HG03060 (cell line): ENCODE data around the gene OTUD4.

Experiments used
- ATAC-seq: cut with Tn5 transposase; IDR thresholded peaks from one replicate; pipeline ENCODE4 v1.9.1; 2021; ENCODE audit warnings: low read depth, moderate number of reproducible peaks; ENCODE audit not compliant: unreplicated experiment

Gene OTUD4

DNA sequence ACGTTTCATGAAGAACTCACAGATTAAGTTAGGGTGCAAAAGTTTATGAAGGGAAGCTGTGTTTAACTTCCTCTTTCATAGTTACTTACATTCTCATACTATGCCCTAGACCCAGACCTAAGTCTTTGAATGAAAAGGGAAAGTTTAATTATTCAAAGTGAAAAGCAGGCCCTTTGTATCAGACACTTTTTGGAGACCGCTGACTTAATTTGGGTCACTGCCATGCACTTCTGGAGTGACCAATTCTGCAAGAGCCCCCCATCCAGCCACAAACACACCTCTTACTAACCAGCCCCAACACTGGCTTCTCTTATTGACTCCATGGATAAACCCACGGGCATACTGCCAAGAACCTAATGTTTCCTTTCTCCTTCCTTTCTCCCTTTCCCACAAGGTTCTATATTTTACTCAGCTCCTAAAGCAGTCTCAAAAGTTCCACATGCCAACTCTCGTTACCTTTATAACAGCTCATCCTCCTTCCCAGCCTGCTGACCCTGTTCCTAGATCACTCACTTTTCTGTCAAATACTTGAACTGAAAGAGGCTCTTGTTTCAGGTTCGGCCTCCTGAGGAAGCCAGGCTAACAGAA lies 47.8 kb downstream of the OTUD4 start:
- ATAC-seq: peak; percentile 82

DNA sequence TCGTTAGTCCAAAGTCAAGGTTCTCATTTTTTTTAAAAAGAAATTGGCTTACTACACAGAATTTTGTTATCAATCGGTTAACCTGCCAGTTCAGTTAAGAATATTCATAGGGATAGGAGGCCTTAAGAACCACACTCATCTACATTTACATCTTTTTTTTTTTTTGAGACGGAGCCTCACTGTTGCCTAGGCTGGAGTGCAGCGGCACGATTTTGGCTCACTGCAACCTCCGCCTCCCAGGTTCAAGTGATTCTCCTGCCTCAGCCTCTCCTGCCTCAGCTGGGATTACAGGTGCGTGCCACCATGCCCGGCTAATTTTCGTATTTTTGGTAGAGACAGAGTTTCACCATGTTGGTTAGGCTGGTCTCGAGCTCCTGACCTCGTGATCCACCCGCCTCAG lies 48.5 kb downstream of the OTUD4 start:
- no peak for ATAC-seq

DNA sequence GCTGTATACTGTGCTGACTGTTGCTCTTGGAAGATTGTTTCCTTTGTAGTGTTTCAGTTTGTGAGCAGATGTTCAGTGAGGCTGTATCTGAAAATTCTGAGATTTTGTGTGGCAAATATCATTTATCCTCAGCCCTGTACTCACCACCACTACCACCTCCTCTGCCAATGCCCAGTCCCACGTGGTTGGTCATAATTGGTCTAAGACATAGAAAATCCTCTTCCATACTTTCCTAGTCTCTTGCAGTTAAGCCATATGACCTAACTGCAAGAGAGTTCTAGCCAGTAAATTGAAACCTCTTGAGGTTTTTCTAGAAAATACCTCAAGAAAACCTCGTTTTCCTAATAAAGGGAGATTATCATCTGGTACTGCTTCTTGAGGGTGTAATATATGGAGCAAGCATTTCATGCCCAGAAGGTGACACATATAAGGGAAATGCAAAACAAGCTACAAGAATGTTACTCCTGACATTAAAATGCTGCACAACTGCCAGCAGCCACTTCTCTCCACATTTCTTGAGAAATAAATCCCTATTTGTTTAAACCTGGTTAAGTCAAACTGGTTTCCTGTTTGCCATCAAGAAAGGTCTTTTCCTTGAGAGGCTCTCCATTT lies 49.5 kb downstream of the OTUD4 start:
- ATAC-seq: no peak

DNA sequence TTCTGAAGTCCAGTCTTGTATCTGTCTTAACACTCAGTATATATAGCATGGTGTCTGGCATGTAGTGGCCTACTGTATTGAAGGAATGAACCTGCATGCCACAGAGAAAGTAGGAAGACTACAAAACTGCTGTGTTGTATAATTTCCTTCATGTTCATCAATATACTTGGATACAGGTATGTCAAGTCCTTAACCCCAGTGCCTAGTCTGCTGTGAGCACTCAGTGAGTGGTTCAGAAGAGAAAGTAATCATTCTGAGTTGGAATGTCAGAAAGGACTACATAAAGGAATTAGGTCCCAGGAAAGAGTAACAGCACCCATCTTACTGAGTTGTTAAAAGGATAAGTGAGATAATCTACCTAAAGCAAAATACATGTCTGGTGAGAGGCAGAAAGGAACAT lies 50.3 kb downstream of the OTUD4 start:
- ATAC-seq: no peak

DNA sequence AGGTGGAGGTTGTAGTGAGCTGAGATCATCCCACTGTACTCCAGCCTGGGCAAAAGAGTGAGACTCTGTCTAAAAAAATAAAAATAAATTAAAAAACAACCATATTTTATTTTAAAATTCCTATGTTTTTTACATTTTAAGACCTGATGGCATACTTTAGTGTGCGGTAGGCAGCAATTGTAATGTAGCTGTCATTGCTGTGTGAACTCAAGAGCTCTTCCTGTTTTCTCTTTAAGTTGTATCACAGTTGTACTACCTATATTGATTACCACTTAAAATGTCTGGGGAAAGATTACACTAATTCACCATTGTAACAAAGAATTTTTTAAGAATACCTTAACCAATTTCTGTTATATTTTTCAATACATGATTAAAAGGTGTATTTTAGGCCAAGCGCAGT lies 55.0 kb downstream of the OTUD4 start:
- no peak for ATAC-seq

DNA sequence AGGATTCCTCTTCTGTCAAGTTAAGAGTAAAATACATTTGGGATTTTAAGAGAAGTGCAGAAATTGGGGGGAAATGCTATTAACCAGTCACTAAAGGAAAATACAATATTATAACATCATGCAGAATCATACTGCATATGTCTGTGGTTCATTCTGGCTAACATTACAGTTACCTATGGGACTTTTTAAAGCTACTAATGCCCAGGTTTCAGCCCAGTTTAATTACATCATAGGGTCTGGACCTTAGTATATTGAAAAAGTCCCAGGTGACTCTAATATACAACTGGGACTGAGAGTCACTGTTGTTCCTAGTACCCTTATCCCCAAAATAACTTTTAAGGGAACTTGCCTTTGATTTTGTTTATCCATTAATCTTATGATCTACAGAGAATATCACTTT lies 72.3 kb downstream of the OTUD4 start:
- no peak for ATAC-seq

DNA sequence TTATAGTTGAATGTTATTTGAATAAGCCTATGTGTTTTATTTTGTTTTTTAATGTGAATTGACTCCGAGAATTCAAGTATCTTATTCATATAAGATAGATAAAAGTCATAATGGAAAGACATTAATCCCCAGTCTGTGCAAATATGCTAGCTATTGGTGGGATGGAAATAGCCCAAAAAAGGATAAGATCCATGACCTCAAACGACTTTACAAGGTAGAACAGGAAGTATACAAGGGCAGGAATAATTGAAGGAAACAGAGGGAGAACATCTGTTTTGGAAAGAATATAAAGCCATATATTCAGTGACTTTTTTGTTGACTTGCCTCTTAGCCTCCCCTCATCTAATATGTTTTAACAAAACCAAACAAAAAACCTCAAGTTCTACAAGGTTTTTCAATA lies 73.3 kb downstream of the OTUD4 start:
- ATAC-seq: no peak

DNA sequence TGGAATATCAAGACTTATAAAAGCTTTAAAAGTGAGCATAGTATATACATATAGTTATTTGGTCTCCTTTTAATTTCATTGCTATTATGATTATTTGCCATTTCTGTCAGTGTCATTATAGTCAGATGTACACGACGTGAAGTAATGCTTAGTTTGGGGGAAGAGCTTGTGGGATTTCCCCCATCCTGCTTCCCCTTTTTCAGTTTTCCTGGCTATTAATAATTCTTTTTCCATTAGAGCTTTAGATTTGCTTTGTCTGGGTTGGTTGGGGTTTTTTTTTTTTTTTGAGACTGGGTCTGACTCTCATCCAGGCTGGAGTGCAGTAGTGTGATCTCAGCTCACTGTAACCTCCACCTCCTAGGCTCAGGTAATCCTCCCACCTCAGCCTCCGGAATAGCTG lies 76.9 kb downstream of the OTUD4 start:
- no peak for ATAC-seq

DNA sequence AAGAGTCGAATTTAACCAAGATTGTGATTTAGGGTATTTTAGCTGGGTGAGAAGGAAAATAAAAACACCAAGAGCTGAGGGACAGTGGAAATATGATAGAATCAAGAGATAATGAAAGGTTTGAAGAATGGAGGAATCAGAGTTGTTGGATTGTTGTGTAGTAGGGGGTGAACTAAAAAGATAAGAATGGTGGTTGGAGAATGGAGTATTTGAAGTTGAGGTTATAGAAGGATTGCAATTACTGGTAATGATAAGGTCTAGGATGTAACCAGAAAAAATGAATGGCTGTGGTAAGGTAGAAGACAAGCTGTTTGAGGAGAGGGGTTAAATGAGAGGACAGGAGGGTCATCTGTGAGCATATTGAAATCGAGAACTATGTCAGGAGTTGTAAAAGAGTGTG lies 77.8 kb downstream of the OTUD4 start:
- ATAC-seq: no peak

DNA sequence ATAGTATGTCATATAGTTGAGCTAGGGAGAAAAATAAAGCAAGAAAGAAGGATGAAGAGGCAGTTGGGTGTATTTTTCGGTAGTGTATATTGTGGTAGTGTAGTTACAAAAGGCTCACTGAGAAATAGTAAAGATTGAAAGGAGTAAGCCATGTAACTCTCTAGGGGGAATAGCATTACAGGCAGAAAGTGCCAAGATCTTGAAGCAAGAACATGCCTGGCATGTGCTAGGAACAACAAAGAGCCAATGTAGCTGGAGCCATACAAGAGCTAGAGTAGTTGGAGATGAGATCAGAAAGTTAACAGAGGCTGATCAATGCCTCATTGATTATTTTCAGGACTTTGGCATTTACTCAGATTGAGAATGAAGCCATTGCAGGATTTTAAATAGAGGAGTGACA lies 79.3 kb downstream of the OTUD4 start:
- ATAC-seq: no peak

DNA sequence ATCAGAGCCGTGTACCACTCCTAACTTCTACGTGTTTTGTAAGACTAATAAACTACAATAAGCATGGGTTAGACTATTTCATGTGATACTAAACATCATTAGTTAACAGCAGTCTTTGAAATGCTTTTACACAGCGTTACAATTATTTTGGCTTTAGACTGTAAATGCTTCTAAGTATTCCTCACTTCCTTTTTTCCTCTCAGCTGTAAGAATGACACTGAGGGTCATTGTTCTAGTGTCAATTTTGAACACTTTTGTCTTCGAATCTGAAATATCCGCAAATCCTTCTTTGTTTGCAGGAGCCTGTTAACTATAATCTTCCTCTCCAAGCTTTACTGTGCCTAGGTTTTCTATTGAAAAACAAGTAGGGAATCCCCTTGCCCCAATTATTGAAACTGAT lies 80.7 kb downstream of the OTUD4 start:
- ATAC-seq: no peak

DNA sequence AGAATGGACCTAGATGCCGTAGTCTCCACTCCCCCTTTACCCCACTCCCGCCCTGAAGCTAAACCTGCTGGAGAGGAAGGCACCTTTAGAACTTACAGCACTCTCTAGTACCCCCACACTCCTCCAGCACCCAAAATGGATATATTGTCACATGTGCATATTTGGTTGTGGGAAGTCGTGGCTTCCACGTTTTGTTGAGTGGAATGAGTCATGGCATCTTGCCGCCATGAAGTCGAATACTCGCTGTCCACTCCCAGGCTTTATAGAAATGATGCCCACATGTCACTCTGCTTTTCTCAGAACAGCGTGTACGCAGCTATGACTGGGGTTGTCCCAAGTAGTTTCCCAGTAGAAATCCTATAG lies 81.7 kb downstream of the OTUD4 start:
- ATAC-seq: peak; percentile 3

DNA sequence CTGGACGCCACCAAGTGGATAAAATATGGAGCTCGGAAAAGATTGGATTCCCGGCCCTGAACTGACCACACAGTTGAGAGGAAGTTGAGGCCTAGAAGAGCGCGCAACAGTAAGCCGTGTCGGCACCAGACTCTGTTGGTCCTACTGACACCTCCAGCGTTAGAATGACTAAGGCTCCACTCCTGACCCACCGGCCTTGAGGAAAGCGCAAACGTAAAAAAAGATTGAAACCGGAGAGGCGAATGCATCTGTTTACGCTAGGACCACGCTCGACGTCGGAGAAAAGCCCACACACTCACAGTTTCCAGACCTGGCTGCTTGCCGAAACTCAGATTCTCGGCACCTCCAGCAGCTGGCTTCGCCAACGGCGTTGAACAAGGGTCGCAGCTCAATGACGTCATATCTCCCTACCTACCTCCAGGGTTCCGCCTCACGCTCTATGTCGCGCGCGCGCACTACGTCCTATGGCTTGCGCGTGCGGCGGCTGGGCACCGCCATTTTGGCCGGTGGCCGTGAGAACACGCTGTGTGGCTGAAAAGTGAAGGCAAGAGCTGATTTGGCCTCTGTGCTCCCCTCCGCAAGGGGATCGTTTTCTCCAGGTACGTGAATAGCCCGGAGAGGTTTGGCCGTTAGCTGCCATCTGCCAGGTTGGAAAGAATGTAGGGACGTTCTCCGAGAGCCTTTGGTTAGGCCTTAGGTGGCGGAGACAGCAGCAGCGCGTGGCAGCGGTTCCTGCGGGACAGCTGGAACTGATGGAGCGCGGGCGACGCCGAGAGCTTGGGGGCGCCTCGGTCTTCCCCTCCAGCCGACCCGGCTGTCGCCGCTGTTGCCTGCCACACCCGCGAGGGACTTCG lies 82.3 kb downstream of the OTUD4 start, which contains the start of the genes ABCE1 and ANAPC10:
TSS of gene ABCE1 (plus strand) at position 491 of the 854 bp plus-strand sequence. CDS start 6,102 bp downstream, outside the sequence.
TSS of gene ANAPC10 (minus strand) at position 376 of the 854 bp plus-strand sequence. CDS start 2,097 bp downstream, outside the sequence.
- peak; percentile 73 for ATAC-seq

DNA sequence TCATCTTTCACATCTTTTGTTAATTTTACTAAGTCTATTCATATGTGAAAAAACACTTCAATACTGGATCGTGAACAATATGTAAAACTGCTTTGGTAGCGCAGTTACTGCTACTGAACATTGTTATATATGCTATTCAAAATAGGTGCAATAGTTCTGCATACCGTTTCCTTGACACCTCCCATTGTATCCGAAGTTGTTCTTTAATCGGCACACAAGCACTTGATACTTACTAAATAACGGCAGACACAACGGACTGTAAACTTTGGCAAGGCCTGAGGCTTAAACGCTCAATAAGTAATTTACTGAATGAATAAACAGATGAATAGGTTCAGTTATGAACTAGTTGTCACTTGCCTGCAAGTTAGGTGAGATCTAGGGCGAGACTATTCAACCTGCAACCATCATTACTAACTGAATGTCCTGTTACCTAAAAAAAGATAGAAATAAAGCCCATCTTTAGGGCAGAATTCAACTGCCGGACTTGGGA lies 83.0 kb downstream of the OTUD4 start:
- peak; percentile 4 for ATAC-seq

DNA sequence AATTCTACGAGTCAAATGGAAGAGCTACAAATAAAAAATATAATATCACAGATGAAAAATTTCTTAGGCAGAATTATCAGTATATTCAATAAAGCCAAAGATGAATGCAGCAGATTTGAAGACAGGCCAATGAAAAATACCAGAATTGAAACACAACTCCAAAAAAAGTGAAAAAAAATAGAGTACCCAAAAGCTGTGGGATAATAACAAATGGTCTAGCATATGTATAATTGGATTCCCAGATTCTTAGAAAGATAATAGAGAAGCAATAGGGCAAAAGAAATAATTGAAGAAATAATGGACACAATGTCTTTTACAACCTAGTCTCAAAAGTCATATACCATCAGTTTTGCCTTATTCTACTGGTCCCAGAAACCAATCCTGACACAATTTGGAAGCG lies 86.8 kb downstream of the OTUD4 start:
- no peak for ATAC-seq

DNA sequence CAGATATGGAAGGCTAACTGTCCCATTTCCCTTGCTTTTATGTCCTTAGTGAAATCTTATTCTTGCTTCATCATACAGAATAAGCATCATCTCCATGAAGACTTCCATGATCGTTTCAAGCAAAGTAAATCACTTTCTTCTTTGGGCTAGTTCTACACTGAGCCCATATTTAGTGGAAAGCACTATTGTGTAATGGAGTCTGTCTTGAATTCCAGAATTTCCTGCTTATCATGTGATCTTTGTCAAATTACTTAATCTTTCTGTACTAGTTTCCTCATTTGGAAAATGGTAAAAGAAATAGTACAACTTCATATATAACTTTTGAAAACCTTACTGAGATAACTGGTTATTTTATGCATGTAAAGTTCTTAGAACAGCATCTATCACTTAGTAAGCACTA lies 90.0 kb downstream of the OTUD4 start:
- ATAC-seq: no peak

DNA sequence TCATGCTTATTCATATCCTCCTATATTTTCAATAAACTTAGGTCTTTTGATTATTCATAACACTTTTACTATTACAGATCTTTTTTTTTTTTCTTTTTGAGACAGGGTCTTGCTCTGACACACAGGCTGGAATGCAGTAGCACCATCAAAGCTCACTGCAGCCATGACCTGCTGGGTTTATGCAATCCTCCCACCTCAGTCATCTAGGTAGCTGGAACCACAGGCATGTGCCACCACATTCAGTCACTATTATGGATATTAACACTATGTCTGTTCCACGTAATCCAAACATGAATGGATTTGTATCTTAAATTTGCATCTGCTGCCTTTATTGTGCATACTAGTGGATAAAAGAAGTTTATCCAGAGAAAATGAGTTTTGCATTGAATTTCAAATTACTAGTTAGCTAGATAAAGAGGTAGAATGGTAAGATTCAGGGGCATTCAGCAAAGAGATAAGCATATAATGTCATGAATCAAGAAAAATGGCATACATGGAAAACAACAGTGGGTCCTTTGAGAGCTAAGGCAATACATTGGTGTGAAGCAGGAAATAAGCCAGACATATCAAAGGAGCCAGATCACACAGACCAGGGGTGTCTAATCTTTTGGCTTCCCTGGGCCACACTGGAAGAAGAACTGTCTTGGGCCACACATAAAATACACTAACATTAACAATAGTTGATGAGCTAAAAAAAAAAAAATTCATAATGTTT lies 96.3 kb downstream of the OTUD4 start:
- no peak for ATAC-seq
